Measurements from ENCODE around the gene GYS1.

The GYS1 gene

GRCh38 chr19:48991011-48991609, 2.0 kb downstream of the GYS1 start:
- H3K36me3 Mint-ChIP-seq (ENCODE audit: insufficient read depth) = peaks cover 27% of the 10 kb centered on the region
- H3K27me3 Mint-ChIP-seq = no peaks in the 10 kb centered on the region
- no peak for DNase-seq (ENCODE audit: low spot score in 2 of 2)
- ATAC-seq (replicated peaks; ENCODE audit: extremely low read depth, poor library complexity, severe bottlenecking) = no peak
- peak overlapping the region; percentile 74 for H3K27ac Mint-ChIP-seq (ENCODE audit: low read depth)
- no peaks in the 10 kb centered on the region for H3K9me3 Mint-ChIP-seq
- peaks cover 44% of the 10 kb centered on the region for H3K4me1 Mint-ChIP-seq
- no peak overlapping the region for H3K4me3 Mint-ChIP-seq

- peak overlapping the region; percentile 74 for H3K27ac Mint-ChIP-seq (ENCODE audit: low read depth)
- no peak for DNase-seq (ENCODE audit: low spot score in 2 of 2)
- no peaks in the 10 kb centered on the region for H3K9me3 Mint-ChIP-seq
- no peak overlapping the region for H3K4me3 Mint-ChIP-seq
- ATAC-seq (replicated peaks; ENCODE audit: extremely low read depth, poor library complexity, severe bottlenecking) = no peak
- H3K4me1 Mint-ChIP-seq = peaks cover 43% of the 10 kb centered on the region
- H3K27me3 Mint-ChIP-seq = no peaks in the 10 kb centered on the region
- peaks cover 28% of the 10 kb centered on the region for H3K36me3 Mint-ChIP-seq (ENCODE audit: insufficient read depth)
Observed at GRCh38 chr19:48990400-48990799, 2.7 kb downstream of the GYS1 start.

- H3K27ac Mint-ChIP-seq (ENCODE audit: low read depth) = no peak overlapping the region
- ATAC-seq (replicated peaks; ENCODE audit: extremely low read depth, poor library complexity, severe bottlenecking) (no peak), DNase-seq (ENCODE audit: low spot score in 2 of 2) (no peak)
- no peak overlapping the region for H3K4me3 Mint-ChIP-seq
- no peaks in the 10 kb centered on the region for H3K9me3 Mint-ChIP-seq
- H3K36me3 Mint-ChIP-seq (ENCODE audit: insufficient read depth) = peaks cover 33% of the 10 kb centered on the region
- H3K4me1 Mint-ChIP-seq = peaks cover 37% of the 10 kb centered on the region
- H3K27me3 Mint-ChIP-seq = no peaks in the 10 kb centered on the region
Observed at GRCh38 chr19:48989701-48990291, 3.3 kb downstream of the GYS1 start.

- Mint-ChIP-seq H3K36me3 (ENCODE audit: insufficient read depth) (peaks cover 33% of the 10 kb centered on the region), H3K4me1 (peaks cover 30% of the 10 kb centered on the region), H3K4me3 (no peak overlapping the region), H3K9me3 (no peaks in the 10 kb centered on the region), H3K27me3 (no peaks in the 10 kb centered on the region), H3K27ac (ENCODE audit: low read depth) (no peak overlapping the region)
- ATAC-seq (replicated peaks; ENCODE audit: extremely low read depth, poor library complexity, severe bottlenecking) (no peak), DNase-seq (ENCODE audit: low spot score in 2 of 2) (no peak)
Observed at GRCh38 chr19:48988860-48989259, 4.2 kb downstream of the GYS1 start.

- ATAC-seq (replicated peaks; ENCODE audit: extremely low read depth, poor library complexity, severe bottlenecking) (no peak), DNase-seq (ENCODE audit: low spot score in 2 of 2) (no peak)
- H3K27me3 Mint-ChIP-seq = no peaks in the 10 kb centered on the region
- H3K27ac Mint-ChIP-seq (ENCODE audit: low read depth) = peak overlapping the region; percentile 79
- peaks cover 25% of the 10 kb centered on the region for H3K4me1 Mint-ChIP-seq
- no peak overlapping the region for H3K4me3 Mint-ChIP-seq
- peaks cover 32% of the 10 kb centered on the region for H3K36me3 Mint-ChIP-seq (ENCODE audit: insufficient read depth)
- H3K9me3 Mint-ChIP-seq = no peaks in the 10 kb centered on the region
Observed at GRCh38 chr19:48988286-48988685, 4.8 kb downstream of the GYS1 start.

GRCh38 chr19:48987323-48987722, 5.8 kb downstream of the GYS1 start:
- Mint-ChIP-seq H3K36me3 (ENCODE audit: insufficient read depth) (peaks cover 26% of the 10 kb centered on the region), H3K27ac (ENCODE audit: low read depth) (peak overlapping the region; percentile 79), H3K27me3 (no peaks in the 10 kb centered on the region), H3K4me1 (peaks cover 17% of the 10 kb centered on the region), H3K4me3 (no peak overlapping the region), H3K9me3 (no peaks in the 10 kb centered on the region)
- DNase-seq (ENCODE audit: low spot score in 2 of 2) (no peak), ATAC-seq (replicated peaks; ENCODE audit: extremely low read depth, poor library complexity, severe bottlenecking) (no peak)

GRCh38 chr19:48986211-48986610, 6.9 kb downstream of the GYS1 start:
- no peak overlapping the region for H3K4me3 Mint-ChIP-seq

GRCh38 chr19:48985711-48986110, 7.4 kb downstream of the GYS1 start:
- Mint-ChIP-seq H3K9me3 (no peaks in the 10 kb centered on the region), H3K36me3 (ENCODE audit: insufficient read depth) (peaks cover 32% of the 10 kb centered on the region), H3K27ac (ENCODE audit: low read depth) (no peak overlapping the region), H3K4me1 (peaks cover 11% of the 10 kb centered on the region), H3K27me3 (no peaks in the 10 kb centered on the region), H3K4me3 (no peak overlapping the region)
- DNase-seq (ENCODE audit: low spot score in 2 of 2) (no peak), ATAC-seq (replicated peaks; ENCODE audit: extremely low read depth, poor library complexity, severe bottlenecking) (no peak)

More at GRCh38 chr19:48986211-48986610, 6.9 kb downstream of the GYS1 start:
- DNase-seq (ENCODE audit: low spot score in 2 of 2) (no peak), ATAC-seq (replicated peaks; ENCODE audit: extremely low read depth, poor library complexity, severe bottlenecking) (no peak)
- H3K9me3 Mint-ChIP-seq = no peaks in the 10 kb centered on the region
- peaks cover 11% of the 10 kb centered on the region for H3K4me1 Mint-ChIP-seq
- no peak overlapping the region for H3K27ac Mint-ChIP-seq (ENCODE audit: low read depth)
- peaks cover 32% of the 10 kb centered on the region for H3K36me3 Mint-ChIP-seq (ENCODE audit: insufficient read depth)
- no peaks in the 10 kb centered on the region for H3K27me3 Mint-ChIP-seq

- DNase-seq (ENCODE audit: low spot score in 2 of 2) = no peak
- no peak overlapping the region for H3K4me3 Mint-ChIP-seq
- H3K4me1 Mint-ChIP-seq = no peaks in the 10 kb centered on the region
- H3K36me3 Mint-ChIP-seq (ENCODE audit: insufficient read depth) = peaks cover 20% of the 10 kb centered on the region
- H3K9me3 Mint-ChIP-seq = no peaks in the 10 kb centered on the region
- H3K27ac Mint-ChIP-seq (ENCODE audit: low read depth) = peak overlapping the region; percentile 72
- no peaks in the 10 kb centered on the region for H3K27me3 Mint-ChIP-seq
- ATAC-seq (replicated peaks; ENCODE audit: extremely low read depth, poor library complexity, severe bottlenecking) = no peak
Observed at GRCh38 chr19:48982280-48982679, 10.8 kb downstream of the GYS1 start.

GRCh38 chr19:48977061-48977460, 16.0 kb downstream of the GYS1 start:
- no peaks in the 10 kb centered on the region for H3K27me3 Mint-ChIP-seq
- H3K27ac Mint-ChIP-seq (ENCODE audit: low read depth) = no peak overlapping the region
- H3K4me3 Mint-ChIP-seq = no peak overlapping the region
- no peaks in the 10 kb centered on the region for H3K9me3 Mint-ChIP-seq
- ATAC-seq (replicated peaks; ENCODE audit: extremely low read depth, poor library complexity, severe bottlenecking) = no peak
- H3K36me3 Mint-ChIP-seq (ENCODE audit: insufficient read depth) = peaks cover 14% of the 10 kb centered on the region
- H3K4me1 Mint-ChIP-seq = no peaks in the 10 kb centered on the region
- DNase-seq (ENCODE audit: low spot score in 2 of 2) = no peak

GRCh38 chr19:48975947-48976847, 16.9 kb downstream of the GYS1 start:
- Mint-ChIP-seq H3K27ac (ENCODE audit: low read depth) (no peak overlapping the region), H3K9me3 (no peaks in the 10 kb centered on the region), H3K4me3 (no peak overlapping the region), H3K27me3 (no peaks in the 10 kb centered on the region), H3K36me3 (ENCODE audit: insufficient read depth) (peaks cover 9% of the 10 kb centered on the region), H3K4me1 (peaks cover under 1% of the 10 kb centered on the region)
- DNase-seq (ENCODE audit: low spot score in 2 of 2) (peak in 1 of 2 donors; percentile 25), ATAC-seq (replicated peaks; ENCODE audit: extremely low read depth, poor library complexity, severe bottlenecking) (peak; percentile 64)

- Mint-ChIP-seq H3K4me1 (peaks cover 21% of the 10 kb centered on the region), H3K9me3 (no peaks in the 10 kb centered on the region), H3K27me3 (no peaks in the 10 kb centered on the region), H3K4me3 (no peak overlapping the region), H3K27ac (ENCODE audit: low read depth) (no peak overlapping the region), H3K36me3 (ENCODE audit: insufficient read depth) (peaks cover 13% of the 10 kb centered on the region)
- ATAC-seq (replicated peaks; ENCODE audit: extremely low read depth, poor library complexity, severe bottlenecking) (peak; percentile 86), DNase-seq (ENCODE audit: low spot score in 2 of 2) (peak; percentile 64 to 81)
Observed at GRCh38 chr19:48970923-48971395, 22.1 kb downstream of the GYS1 start.

All from central memory CD8-positive, alpha-beta T cell (primary cell).